ENCODE data around the gene LAG3.
A peak's percentile ranks its signal among the peaks of the same experiment; 100 is the strongest.

LAG3 gene

GRCh38 chr12:6778217-6778573, 5.9 kb downstream of the LAG3 start:
- DNase-seq (ENCODE audit: low read depth) = no peak
- H3K4me3 ChIP-seq (ENCODE audit: low read depth, low read length) = peak overlapping the region; percentile 47

GRCh38 chr12:6778574-6779550, 6.5 kb downstream of the LAG3 start:
- H3K4me3 ChIP-seq (ENCODE audit: low read depth, low read length) = peak overlapping the region; percentile 47
- DNase-seq (ENCODE audit: low read depth) = peak; percentile 57
- TF ChIP-seq CTCF (IDR thresholded peaks at IDR 0.05; ENCODE audit: low read depth, low read length, missing control alignments) = peak; percentile 91

More at GRCh38 chr12:6778217-6778573, 5.9 kb downstream of the LAG3 start:
- no peak for TF ChIP-seq CTCF (IDR thresholded peaks at IDR 0.05; ENCODE audit: low read depth, low read length, missing control alignments)

GRCh38 chr12:6779708-6780432, 7.5 kb downstream of the LAG3 start:
- TF ChIP-seq CTCF (IDR thresholded peaks at IDR 0.05; ENCODE audit: low read depth, low read length, missing control alignments) = no peak
- no peak overlapping the region for H3K4me3 ChIP-seq (ENCODE audit: low read depth, low read length)
- no peak for DNase-seq (ENCODE audit: low read depth)

GRCh38 chr12:6780573-6780972, 8.3 kb downstream of the LAG3 start:
- TF ChIP-seq CTCF (IDR thresholded peaks at IDR 0.05; ENCODE audit: low read depth, low read length, missing control alignments) = no peak
- DNase-seq (ENCODE audit: low read depth) = no peak
- no peak overlapping the region for H3K4me3 ChIP-seq (ENCODE audit: low read depth, low read length)

GRCh38 chr12:6782119-6782518, 9.8 kb downstream of the LAG3 start:
- no peak overlapping the region for H3K4me3 ChIP-seq (ENCODE audit: low read depth, low read length)
- TF ChIP-seq CTCF (IDR thresholded peaks at IDR 0.05; ENCODE audit: low read depth, low read length, missing control alignments) = no peak
- DNase-seq (ENCODE audit: low read depth) = no peak

- no peak for DNase-seq (ENCODE audit: low read depth)
- TF ChIP-seq CTCF (IDR thresholded peaks at IDR 0.05; ENCODE audit: low read depth, low read length, missing control alignments) = no peak
- H3K4me3 ChIP-seq (ENCODE audit: low read depth, low read length) = no peak overlapping the region
These were observed 10.7 kb downstream of the LAG3 start for GRCh38 chr12:6782850-6783566.

All from GM12864 (cell line).